HCT116 (cell line): ENCODE results near the gene FCER1G.
"Not testable (repeated sequence)": the region's sequence is repeated elsewhere in the genome, so short reads cannot be mapped to it uniquely, and the experiment has no call there.

Experiments
- ATF3 ChIP-seq: IDR thresholded peaks from 2 replicates; pipeline ENCODE4 v1.6.1; 2012
- CBX3 ChIP-seq: IDR thresholded peaks from 2 replicates; pipeline ENCODE4 v1.6.1; 2012; ENCODE audit warnings: low read depth
- CEBPB ChIP-seq: IDR thresholded peaks from 2 replicates; pipeline ENCODE4 v1.6.1; 2012; ENCODE audit warnings: low read depth
- CTCF ChIP-seq, 3 experiments: fragments of 200-600 bp in 1 of 3; sonication (generic) in 1 of 3; IDR thresholded peaks in 2 of 3; conservative IDR thresholded peaks in 1 of 3; 2 replicates each; pipeline ENCODE4 v1.5.1; 2012 to 2017; ENCODE audit warnings: low read depth in 2 of 3, low read length in 2 of 3, antibody characterized with exemption in 1 of 3, borderline replicate concordance in 1 of 3, control low read depth in 1 of 3, mild to moderate bottlenecking in 1 of 3, mixed read lengths in 1 of 3, mixed run types in 1 of 3, moderate library complexity in 1 of 3; ENCODE audit not compliant: insufficient read depth in 1 of 3
- EZH2 ChIP-seq: fragments of 200-600 bp; sonication (generic); IDR thresholded peaks from 2 replicates; pipeline ENCODE4 v1.6.1; 2017; ENCODE audit warnings: antibody characterized with exemption, mixed run types
- EZH2phosphoT487 ChIP-seq: fragments of 200-600 bp; IDR thresholded peaks from 2 replicates; pipeline ENCODE4 v1.6.1; 2018; ENCODE audit warnings: antibody characterized with exemption, borderline replicate concordance
- JUND ChIP-seq: IDR thresholded peaks from 2 replicates; pipeline ENCODE4 v1.6.1; 2012
- MAX ChIP-seq: IDR thresholded peaks from 2 replicates; pipeline ENCODE4 v1.6.1; 2012
- POLR2A ChIP-seq: IDR thresholded peaks from 2 replicates; pipeline ENCODE4 v1.7.0; 2011; ENCODE audit warnings: borderline replicate concordance; ENCODE audit not compliant: insufficient read depth, insufficient read length; ENCODE audit errors: extremely low read depth
- RAD21 ChIP-seq: IDR thresholded peaks from 2 replicates; pipeline ENCODE4 v1.6.1; 2012; ENCODE audit warnings: low read depth, mild to moderate bottlenecking
- REST ChIP-seq: IDR thresholded peaks from 2 replicates; pipeline ENCODE4 v1.6.1; 2012; ENCODE audit warnings: low read depth
- TCF7L2 ChIP-seq: IDR thresholded peaks from 2 replicates; pipeline ENCODE4 v1.7.0; 2011; ENCODE audit warnings: borderline replicate concordance, inconsistent platforms; ENCODE audit not compliant: insufficient read depth, insufficient read length; ENCODE audit errors: extremely low read depth
- YY1 ChIP-seq: IDR thresholded peaks from 2 replicates; pipeline ENCODE4 v1.6.1; 2011; ENCODE audit warnings: low read length, low read depth, moderate library complexity, mild to moderate bottlenecking; ENCODE audit not compliant: insufficient replicate concordance; ENCODE audit errors: extremely low read depth
- ZFX ChIP-seq: fragments of 450-650 bp; IDR thresholded peaks from 2 replicates; pipeline ENCODE4 v1.6.1; 2017

- not testable (repeated sequence) for TF ChIP-seq RAD21; JUND; EZH2; CTCF (IDR thresholded peaks at IDR 0.05 in 2 of 3, conservative IDR thresholded peaks at IDR 0.05 in 1 of 3; ENCODE audit: borderline replicate concordance in 1 of 3, insufficient read depth in 1 of 3, low read depth in 2 of 3, low read length in 2 of 3); YY1; REST; POLR2A; CBX3; ZFX; MAX; CEBPB; EZH2phosphoT487; ATF3; TCF7L2
Measured at GRCh38 chr1:161255955-161256520, 40.9 kb downstream of the FCER1G start.
